ENCODE measurements around the gene BICRA.

DNA sequence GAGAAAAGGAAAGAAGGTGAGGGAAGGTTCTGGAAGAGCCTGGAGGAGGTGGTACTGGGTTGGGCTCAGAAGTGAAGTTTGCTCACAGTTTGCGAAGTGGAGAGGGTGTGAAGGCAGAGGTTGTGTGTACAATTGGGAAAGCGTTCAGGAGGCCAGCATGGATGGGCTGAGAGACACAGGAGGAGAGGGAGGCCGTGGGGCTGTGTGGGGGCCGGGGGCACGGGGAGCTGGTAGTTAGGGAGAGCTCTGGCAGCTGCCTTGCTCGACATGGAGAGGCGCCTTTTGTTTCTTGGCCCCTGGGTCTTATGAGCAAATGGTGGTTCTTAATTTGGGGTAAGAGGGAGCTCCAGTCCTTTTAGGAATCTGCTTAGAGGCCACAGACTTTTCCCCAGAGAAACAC is 16.7 kb downstream of the BICRA start:
- TF ChIP-seq CTCF (conservative IDR thresholded peaks at IDR 0.05; ENCODE audit: low read depth, low read length) (no peak), EZH2 (IDR thresholded peaks at IDR 0.05; ENCODE audit: borderline replicate concordance, low read depth, low read length, poor library complexity, severe bottlenecking) (no peak)
